Ramos (cell line): ENCODE measurements around the gene CDKL1.

Experiments
- in situ Hi-C: fragments of 300-500 bp; cut with MboI; formaldehyde crosslinking; loops from one replicate; pipeline ENCODE4 v1.14.3; 2022; ENCODE audit warnings: low sequenced_read_pairs; ENCODE audit not compliant: unreplicated experiment

Gene CDKL1

DNA sequence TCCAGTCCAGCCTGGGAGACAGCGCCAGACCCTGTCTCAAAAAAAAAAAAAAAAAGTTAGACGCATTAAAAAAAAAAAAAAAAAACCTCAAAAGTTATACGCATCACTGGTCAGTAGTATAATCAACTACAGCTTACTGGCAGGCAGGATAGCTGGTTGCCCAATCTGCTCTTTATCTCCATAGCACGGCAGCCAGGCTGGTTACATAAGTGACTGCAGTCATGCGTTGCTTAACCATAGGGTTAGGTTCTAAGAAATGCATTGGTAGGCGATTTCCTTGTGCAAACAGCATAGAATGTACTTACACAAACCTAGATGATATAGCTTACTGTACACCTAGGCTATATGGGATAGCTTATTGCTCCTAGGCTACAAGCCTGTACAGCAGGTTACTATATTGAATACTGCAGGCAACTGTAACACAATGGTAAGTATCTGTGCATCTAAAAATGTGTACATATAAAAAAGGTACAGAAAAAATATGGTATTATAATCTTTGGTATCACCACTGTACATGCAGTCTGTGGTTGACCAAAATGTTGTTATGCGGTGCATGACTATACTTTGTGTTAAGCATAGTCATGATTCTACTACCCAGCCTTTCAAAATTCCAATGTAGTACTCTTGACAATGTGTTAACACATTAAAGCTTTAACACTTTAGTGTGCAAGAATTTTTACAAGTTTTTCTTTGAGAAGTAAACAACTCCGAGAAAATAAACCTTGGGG lies 92.8 kb downstream of the CDKL1 start:
- in situ Hi-C loops, result no loop called here

- in situ Hi-C loops, result no loop called here
Observed at GRCh38 chr14:50301914-50302313, 94.8 kb downstream of the CDKL1 start.

- in situ Hi-C loops, result no loop called here
Observed at GRCh38 chr14:50299585-50299984, 97.1 kb downstream of the CDKL1 start.

DNA sequence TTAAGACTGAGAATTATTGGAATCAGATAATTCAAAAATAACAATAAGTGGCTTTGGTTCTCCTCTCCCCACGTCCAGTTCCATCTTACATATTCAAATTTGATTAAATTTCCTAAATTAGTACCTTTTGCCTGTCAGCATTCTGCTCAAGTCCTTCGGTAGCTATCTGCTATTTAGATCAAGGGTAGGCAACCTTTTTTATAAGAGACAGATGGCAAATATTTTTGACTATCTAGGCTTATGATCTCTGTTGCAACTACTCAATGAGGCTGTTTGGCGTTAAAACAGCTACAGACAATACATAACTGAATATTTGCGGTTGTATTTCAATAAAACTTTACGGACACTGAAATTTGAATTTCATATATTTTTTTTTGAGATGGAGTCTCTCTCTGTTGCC lies 106.4 kb downstream of the CDKL1 start:
- in situ Hi-C loops, result no loop called here

DNA sequence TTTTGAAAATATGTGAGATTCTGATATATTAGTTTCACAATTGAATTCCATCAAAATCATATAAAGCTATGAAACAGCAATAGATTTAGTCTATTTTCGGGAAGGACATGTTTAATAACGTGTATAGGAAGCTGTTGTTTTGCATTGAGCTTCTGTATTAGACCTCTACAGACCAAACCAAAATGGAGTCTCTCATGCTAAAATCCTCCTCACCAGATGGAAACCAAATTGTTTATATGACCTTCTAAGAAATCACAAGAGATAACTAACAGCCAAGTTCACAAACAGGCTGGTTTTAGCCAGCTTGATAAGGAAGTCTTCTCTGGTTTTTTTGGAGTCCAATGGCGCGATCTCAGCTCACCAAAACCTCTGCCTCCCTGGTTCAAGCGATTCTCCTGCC lies 108.5 kb downstream of the CDKL1 start:
- in situ Hi-C loops, result no loop called here

DNA sequence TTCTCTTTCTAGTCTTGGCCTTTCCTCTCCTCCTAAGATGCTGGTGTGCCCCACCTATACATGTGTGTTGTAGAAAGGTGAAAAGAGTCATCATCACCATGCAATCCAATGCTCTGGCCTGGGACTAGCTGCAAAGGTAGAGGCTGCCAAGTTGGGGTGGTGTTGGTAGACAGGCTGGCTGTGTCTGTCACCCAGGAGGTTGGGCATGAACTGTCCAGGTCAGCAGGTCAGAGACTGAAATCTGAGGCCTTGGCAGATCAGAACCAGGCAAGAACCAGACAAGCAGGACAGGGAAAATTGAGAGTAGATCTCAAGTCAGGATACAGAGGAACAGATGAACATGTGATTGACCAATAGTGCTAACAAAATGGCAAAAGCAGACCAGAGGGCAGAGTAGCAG lies 110.8 kb downstream of the CDKL1 start:
- in situ Hi-C loops, result no loop called here
